ENCODE data around the gene TMEM107.

Gene TMEM107

DNA sequence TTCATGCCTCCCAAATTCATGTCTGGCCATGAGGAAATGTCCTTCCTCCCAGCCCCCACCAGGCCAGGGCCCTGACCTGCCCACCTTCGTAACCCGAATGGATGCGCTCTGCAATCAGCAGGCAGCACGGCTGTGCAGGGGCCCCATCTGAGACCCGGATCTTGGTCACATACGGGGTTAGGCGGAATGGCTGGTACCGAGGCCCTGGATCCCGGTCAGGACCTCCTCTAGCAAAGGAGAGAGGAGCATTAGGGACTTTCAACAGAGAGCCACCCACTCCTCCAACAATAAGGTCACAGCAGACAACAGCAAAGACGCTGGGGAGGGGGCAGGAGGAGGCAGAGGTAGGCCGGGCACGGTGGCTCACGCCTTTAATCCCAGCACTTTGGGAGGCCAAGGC, 27.6 kb downstream of the TMEM107 start:
- DNase-seq, result no peak

DNA sequence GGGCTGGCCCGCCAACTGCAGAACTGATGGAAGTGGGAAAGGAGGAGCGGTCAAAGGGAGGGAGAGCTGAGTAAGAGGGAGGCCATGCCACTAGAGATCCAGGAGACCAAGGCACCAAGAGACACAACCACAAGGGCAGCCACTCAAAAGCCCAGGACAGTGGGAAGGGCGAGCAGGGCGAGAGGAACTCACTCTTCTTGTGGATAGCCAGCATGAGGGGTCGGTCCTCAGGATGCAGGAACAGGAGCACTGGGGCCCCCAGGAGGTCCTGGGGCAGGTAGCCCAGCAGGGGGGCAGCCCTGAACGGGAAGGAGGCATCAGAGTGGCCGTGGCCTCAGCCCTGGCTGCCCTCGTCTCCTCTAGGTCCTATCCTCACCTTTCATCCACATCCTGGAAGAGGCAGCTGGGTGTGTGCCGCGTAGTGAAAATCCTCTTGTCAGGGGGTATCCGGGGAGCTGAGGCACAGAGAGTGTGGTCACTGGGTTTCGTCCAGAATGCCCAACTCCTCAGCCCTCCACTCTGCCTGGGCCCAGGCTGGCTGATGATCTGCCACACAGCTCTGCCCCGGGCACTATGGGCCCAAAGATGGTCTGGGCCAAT, 28.3 kb downstream of the TMEM107 start:
- no peak for DNase-seq

- DNase-seq, result no peak
Measured at GRCh38 chr17:8147141-8147804, 28.9 kb downstream of the TMEM107 start.

DNA sequence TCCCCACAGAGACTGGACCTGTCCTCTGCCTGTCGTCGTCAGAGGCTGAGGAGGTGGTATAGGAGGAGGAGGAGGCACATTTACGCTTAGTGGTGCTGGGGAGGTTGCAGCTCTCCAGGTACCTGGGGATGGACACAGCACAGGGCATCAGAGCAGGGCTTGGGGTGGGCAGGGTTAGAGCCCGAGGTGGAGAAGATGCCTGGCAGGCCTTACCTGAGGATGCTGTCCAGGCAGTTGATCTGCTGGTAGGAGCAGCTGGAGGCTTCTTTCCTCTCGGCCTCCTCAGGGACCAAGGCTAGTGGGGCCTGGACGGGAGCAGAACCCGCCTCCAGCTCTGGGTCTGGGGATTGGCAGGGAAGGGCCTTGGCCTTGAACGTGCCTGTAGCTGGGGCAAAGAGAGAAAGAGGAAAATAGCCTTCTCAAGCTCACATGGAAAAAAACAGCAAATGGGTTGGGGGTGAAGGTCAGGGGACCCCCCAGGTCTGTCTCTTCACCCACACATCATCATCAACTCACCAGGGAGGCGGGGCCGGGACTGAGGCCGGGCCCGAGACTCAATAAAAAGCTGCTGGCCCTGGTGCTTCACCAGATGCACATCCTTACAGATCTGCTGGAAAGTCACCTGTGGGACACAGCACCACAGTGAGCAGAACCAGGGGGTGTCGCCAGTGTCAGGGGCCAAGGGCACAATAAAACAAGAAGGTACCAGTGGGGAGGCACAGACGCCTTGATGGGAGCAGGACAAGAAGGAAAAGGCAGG, 29.6 kb downstream of the TMEM107 start:
- no peak for DNase-seq

DNA sequence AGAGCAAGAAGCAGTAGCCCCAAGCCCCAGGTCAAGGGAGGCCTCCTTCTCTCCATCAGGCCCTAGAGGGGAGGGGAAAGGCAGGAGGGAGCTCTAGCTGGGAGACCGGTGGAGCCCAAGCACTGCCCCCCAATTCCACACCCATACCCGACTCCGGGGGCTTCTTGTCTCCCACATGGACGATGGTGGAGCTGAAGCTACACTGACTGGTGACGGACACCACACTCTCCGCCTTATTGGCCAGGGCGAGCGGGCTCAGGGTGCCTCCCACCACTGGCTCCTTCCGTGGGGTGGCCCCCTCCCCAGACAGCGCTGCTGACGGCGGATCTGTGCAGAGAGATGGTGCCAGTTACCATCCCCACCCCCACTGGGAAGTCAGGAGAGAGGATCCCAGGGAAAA, 30.4 kb downstream of the TMEM107 start:
- no peak for DNase-seq

- DNase-seq, result no peak
Measured at GRCh38 chr17:8144401-8145231, 31.6 kb downstream of the TMEM107 start.

GRCh38 chr17:8143581-8144400, 32.4 kb downstream of the TMEM107 start:
- no peak for DNase-seq

- DNase-seq, result no peak
Measured at GRCh38 chr17:8142887-8143580, 33.1 kb downstream of the TMEM107 start.

- DNase-seq, result no peak
Measured at GRCh38 chr17:8142158-8142886, 33.9 kb downstream of the TMEM107 start.

GRCh38 chr17:8141741-8142140, 34.4 kb downstream of the TMEM107 start:
- no peak for DNase-seq

DNA sequence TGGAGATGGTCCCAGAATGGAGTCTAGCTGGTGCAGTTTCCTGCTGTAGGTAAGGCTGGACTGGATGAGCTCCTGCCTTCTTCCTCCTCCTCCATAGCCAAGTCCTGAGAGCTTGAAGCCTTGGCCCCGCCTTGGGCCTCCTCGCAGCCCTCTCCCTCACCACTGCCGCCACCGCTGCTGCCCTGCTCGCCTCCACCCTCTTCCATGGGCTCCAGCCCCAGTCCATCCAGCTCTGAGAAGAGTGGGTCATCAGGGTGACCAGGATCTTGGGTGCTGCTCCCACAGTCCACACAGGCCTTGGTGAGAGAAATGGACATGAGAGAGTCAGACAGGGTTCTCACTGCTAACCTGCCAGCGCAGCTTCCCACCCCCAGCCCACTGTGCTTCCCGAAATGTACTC, 35.1 kb downstream of the TMEM107 start:
- DNase-seq, result no peak

DNA sequence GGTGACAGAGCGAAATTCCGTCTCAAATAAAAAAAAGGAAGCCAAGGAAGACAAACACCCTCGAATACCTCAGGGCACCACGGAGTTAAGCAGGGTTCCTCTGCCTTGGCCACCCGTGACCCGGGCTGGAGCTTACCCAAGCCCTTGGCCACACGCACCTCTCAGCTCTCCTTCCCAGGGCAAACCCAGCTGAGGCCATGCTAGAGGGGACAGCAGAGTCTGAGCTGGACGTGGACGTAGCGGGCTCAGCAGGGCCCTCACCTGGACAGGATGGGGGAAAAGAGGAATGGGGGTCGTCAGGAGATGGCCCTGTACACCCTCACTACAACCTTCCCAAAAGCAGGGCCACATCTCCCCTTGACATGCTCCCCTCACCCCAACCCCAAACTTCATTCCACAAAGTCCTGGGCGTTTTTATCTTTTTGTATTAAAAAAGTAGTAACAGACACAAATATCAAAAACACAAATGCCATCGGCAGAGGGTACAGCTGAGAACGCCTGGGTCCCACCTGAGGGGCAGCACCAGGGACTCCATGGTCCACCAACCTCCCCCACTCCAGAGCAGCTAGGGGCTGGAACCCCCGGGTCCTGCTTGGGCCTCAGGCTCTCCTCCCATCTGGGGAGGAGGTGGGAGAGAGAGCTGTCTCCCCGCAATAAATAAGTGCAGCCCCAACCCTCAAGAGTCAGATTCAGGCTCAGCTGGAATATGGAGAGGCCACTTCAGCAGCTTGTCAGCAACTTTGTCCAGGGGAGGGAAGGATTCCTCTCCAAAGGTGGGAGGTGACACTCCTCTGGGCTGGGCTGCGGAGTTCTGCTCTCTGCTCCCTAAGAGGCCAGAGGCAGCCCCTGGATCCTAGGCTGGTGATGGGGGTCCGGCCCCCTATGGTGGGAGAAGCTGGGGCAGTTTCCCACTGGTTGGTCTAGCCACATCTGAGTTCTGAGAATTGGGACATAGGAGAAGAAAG, 35.8 kb downstream of the TMEM107 start:
- no peak for DNase-seq

DNA sequence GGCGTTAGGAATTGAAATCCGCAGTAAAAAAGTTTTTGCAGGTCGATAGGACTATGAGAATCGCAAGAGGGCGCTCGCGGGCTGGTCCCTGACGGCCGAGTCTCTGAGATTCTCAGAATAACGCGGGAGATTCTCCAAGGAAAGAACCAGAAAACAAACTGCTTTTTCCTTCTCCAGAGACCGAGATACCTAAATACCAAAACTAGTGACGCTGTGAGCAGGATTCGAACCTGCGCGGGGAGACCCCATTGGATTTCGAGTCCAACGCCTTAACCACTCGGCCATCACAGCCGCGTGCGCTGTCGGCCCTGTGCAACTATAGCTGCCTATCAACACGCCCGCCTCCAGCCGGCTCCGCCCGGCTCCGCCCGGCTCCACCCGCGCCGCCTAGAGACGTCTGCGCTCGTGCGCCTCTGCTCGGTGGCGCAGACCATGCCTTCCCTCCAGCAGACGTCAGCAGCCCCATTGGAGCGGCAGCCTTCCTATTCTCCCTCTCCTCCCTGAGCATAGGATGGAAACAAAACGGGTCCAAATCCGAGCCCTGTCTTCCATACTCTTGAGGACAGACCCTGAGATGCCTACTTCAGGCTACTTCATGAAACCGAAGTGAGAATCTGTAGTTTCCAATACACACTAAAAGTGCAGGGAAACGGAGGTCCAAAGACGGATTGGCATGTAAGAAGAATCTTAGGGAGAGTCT, 37.4 kb downstream of the TMEM107 start:
- peak; percentile 95 for DNase-seq

- DNase-seq, result no peak
Measured at GRCh38 chr17:8138374-8138671, 37.9 kb downstream of the TMEM107 start.

DNA sequence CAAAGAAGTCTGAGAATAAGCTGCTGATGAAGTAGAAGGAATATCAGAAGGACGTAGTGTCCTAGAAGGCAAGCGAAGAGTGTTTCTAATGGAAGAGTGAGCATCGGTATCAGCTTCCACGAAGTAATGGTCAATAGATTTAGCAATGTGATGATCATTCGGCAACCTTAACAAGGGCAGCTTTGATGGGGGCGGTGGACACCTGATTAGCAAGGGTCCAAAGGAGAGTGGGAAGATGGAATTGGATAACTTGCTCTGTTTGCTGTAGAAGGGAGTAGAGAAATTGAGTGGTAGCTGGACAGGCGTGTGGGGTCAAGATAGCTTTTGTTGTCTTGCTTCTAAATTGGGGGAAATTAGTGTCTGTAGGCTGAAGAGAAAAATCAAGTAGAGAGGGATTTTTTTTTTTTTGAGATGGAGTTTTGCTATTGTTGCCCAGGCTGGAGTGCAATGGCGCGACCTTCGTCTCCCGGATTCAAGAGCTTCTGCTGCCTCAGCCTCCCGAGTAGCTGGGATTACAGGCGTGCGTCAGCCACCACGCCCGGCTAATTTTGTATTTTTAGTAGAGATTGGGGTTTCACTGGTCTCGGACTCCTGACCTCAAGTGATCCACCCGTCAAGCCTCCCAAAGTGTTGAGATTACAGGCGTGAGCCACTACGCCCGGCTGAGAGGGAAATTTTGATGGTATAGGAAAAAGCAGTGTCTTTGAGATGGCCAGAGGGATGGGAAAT, 38.4 kb downstream of the TMEM107 start:
- DNase-seq, result no peak

GRCh38 chr17:8133941-8134340, 42.2 kb downstream of the TMEM107 start:
- DNase-seq, result no peak

GRCh38 chr17:8133399-8133798, 42.8 kb downstream of the TMEM107 start:
- DNase-seq, result no peak

DNA sequence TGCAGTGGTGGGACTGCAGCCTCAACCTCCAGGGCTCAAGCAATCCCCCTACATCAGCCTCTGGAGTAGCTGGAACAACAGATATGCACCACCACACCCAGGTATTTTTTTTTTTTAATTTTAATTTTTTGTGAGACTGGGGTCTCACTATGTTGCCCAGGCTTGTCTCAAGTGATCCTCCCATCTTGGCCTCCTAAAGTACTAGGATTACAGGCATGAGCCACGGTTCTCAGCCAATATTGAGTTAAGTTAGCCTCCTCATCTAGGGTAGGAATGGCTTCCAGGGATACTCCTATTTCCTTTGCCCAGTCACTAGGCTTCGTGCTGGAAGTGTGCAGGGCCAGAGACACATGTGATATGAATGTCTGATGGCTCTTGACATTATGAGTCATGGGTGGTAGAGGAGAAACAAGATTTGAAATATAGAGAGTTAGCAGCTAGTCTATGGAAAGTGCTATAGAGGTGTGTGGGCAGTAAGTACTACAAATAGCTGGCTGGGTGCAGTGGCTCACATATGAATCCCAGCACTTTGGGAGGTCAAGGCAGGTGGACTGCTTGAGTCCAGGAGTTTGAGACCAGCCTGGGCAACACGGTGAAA, 44.2 kb downstream of the TMEM107 start:
- no peak for DNase-seq

All from CD4-positive, alpha-beta T cell treated with Interleukin-6 for 4 hours (primary cell).